ENCODE measurements around the gene TAF4.

Gene TAF4

GRCh38 chr20:61957961-61958715 lies 107.5 kb downstream of the TAF4 start:
- Histone ChIP-seq H3K27ac (ENCODE audit: low read length) (no peak overlapping the region), H4K20me1 (ENCODE audit: insufficient read depth, low read length) (no peaks in the 10 kb centered on the region), H3K9me2 (replicated peaks; ENCODE audit: insufficient read depth, low read length) (no peaks in the 10 kb centered on the region), H3K4me1 (ENCODE audit: low read length) (no peaks in the 10 kb centered on the region), H3K36me3 (replicated peaks; ENCODE audit: insufficient read depth, low read length) (no peaks in the 10 kb centered on the region), H3K27me3 (replicated peaks; ENCODE audit: insufficient read depth, low read length) (peaks cover 95% of the 10 kb centered on the region), H3F3A (ENCODE audit: insufficient read depth, low read length) (no peaks in the 10 kb centered on the region), H3K9me3 (replicated peaks; ENCODE audit: insufficient read depth, low read length) (no peaks in the 10 kb centered on the region), H3K79me2 (ENCODE audit: low read length) (no peaks in the 10 kb centered on the region), H3K9ac (ENCODE audit: low read length) (no peak overlapping the region), H2AFZ (ENCODE audit: low read length) (no peak overlapping the region), H3K4me2 (ENCODE audit: low read depth, low read length) (no peak overlapping the region), H3K4me3 (ENCODE audit: low read length) (no peak overlapping the region)
- DNase-seq, result no peak
- TF ChIP-seq EZH2phosphoT487 (IDR thresholded peaks at IDR 0.05; ENCODE audit: low read length) (no peak), EZH2 (optimal IDR thresholded peaks at IDR 0.05; ENCODE audit: low read depth, low read length) (no peak), CTCF (IDR thresholded peaks at IDR 0.05; ENCODE audit: low read length) (no peak)

GRCh38 chr20:61956396-61957342 lies 109.0 kb downstream of the TAF4 start:
- H2AFZ ChIP-seq (ENCODE audit: low read length), result no peak overlapping the region
- H3K9me2 ChIP-seq (replicated peaks; ENCODE audit: insufficient read depth, low read length), result no peaks in the 10 kb centered on the region
- no peak for DNase-seq
- no peak overlapping the region for H3K9ac ChIP-seq (ENCODE audit: low read length)
- no peaks in the 10 kb centered on the region for H3F3A ChIP-seq (ENCODE audit: insufficient read depth, low read length)
- H4K20me1 ChIP-seq (ENCODE audit: insufficient read depth, low read length), result no peaks in the 10 kb centered on the region
- no peak overlapping the region for H3K4me2 ChIP-seq (ENCODE audit: low read depth, low read length)
- H3K4me3 ChIP-seq (ENCODE audit: low read length), result no peak overlapping the region
- no peak overlapping the region for H3K27ac ChIP-seq (ENCODE audit: low read length)
- TF ChIP-seq EZH2phosphoT487 (IDR thresholded peaks at IDR 0.05; ENCODE audit: low read length) (no peak), EZH2 (optimal IDR thresholded peaks at IDR 0.05; ENCODE audit: low read depth, low read length) (no peak), CTCF (IDR thresholded peaks at IDR 0.05; ENCODE audit: low read length) (no peak)
- H3K36me3 ChIP-seq (replicated peaks; ENCODE audit: insufficient read depth, low read length), result no peaks in the 10 kb centered on the region
- no peaks in the 10 kb centered on the region for H3K79me2 ChIP-seq (ENCODE audit: low read length)
- no peaks in the 10 kb centered on the region for H3K4me1 ChIP-seq (ENCODE audit: low read length)
- peaks cover 93% of the 10 kb centered on the region for H3K27me3 ChIP-seq (replicated peaks; ENCODE audit: insufficient read depth, low read length)
- no peaks in the 10 kb centered on the region for H3K9me3 ChIP-seq (replicated peaks; ENCODE audit: insufficient read depth, low read length)

GRCh38 chr20:61955668-61956395 lies 109.8 kb downstream of the TAF4 start:
- DNase-seq, result no peak
- H3K27ac ChIP-seq (ENCODE audit: low read length), result no peak overlapping the region
- no peaks in the 10 kb centered on the region for H4K20me1 ChIP-seq (ENCODE audit: insufficient read depth, low read length)
- no peaks in the 10 kb centered on the region for H3K9me3 ChIP-seq (replicated peaks; ENCODE audit: insufficient read depth, low read length)
- H3F3A ChIP-seq (ENCODE audit: insufficient read depth, low read length), result no peaks in the 10 kb centered on the region
- no peaks in the 10 kb centered on the region for H3K79me2 ChIP-seq (ENCODE audit: low read length)
- no peak overlapping the region for H3K4me2 ChIP-seq (ENCODE audit: low read depth, low read length)
- peaks cover 84% of the 10 kb centered on the region for H3K27me3 ChIP-seq (replicated peaks; ENCODE audit: insufficient read depth, low read length)
- no peak for TF ChIP-seq CTCF (IDR thresholded peaks at IDR 0.05; ENCODE audit: low read length)
- no peaks in the 10 kb centered on the region for H3K4me1 ChIP-seq (ENCODE audit: low read length)
- H2AFZ ChIP-seq (ENCODE audit: low read length), result no peak overlapping the region
- no peaks in the 10 kb centered on the region for H3K9me2 ChIP-seq (replicated peaks; ENCODE audit: insufficient read depth, low read length)
- no peaks in the 10 kb centered on the region for H3K36me3 ChIP-seq (replicated peaks; ENCODE audit: insufficient read depth, low read length)
- no peak overlapping the region for H3K9ac ChIP-seq (ENCODE audit: low read length)
- no peak overlapping the region for H3K4me3 ChIP-seq (ENCODE audit: low read length)
